HG03159 (cell line): ENCODE results near the gene ENAH.

ENCODE experiments used
- ATAC-seq: cut with Tn5 transposase; IDR thresholded peaks from one replicate; pipeline ENCODE4 v1.9.1; 2021; ENCODE audit warnings: mild to moderate bottlenecking, moderate library complexity; ENCODE audit not compliant: unreplicated experiment

Gene ENAH

GRCh38 chr1:225461533-225462428 is 191.1 kb downstream of the ENAH start:
- no peak for ATAC-seq

- ATAC-seq: no peak
Measured at GRCh38 chr1:225460737-225461532, 192.0 kb downstream of the ENAH start.

GRCh38 chr1:225460021-225460736 is 192.7 kb downstream of the ENAH start:
- no peak for ATAC-seq

GRCh38 chr1:225458222-225458631 is 194.7 kb downstream of the ENAH start:
- no peak for ATAC-seq

- ATAC-seq: no peak
Measured at GRCh38 chr1:225454733-225455132, 198.2 kb downstream of the ENAH start.

GRCh38 chr1:225453797-225454648 is 198.9 kb downstream of the ENAH start:
- no peak for ATAC-seq

GRCh38 chr1:225451840-225452515 is 200.9 kb downstream of the ENAH start:
- no peak for ATAC-seq

- ATAC-seq: no peak
Measured at GRCh38 chr1:225451340-225451739, 201.6 kb downstream of the ENAH start.

- ATAC-seq: no peak
Measured at GRCh38 chr1:225450491-225451191, 202.3 kb downstream of the ENAH start.

- ATAC-seq: no peak
Measured at GRCh38 chr1:225449774-225450173, 203.1 kb downstream of the ENAH start.

- ATAC-seq: no peak
Measured at GRCh38 chr1:225449261-225449660, 203.7 kb downstream of the ENAH start.

- no peak for ATAC-seq
Measured at GRCh38 chr1:225448146-225448805, 204.6 kb downstream of the ENAH start.

GRCh38 chr1:225447650-225448089 is 205.3 kb downstream of the ENAH start:
- ATAC-seq: no peak

GRCh38 chr1:225446981-225447615 is 205.8 kb downstream of the ENAH start:
- no peak for ATAC-seq

GRCh38 chr1:225446595-225446960 is 206.3 kb downstream of the ENAH start:
- no peak for ATAC-seq

- ATAC-seq: no peak
Measured at GRCh38 chr1:225445639-225446594, 207.0 kb downstream of the ENAH start.

- no peak for ATAC-seq
Measured at GRCh38 chr1:225442123-225442505, 210.8 kb downstream of the ENAH start.
